Measurements from ENCODE around the gene RPS6KA2. TPM values are rescaled to one million over a fixed set of nuclear protein-coding genes. Genes with fewer than 3 reads are reported as not detected.

Gene RPS6KA2
- total RNA-seq, 1 donor from 2014 or later: 103 TPM

- DNase-seq (ENCODE audit: low spot score): no peak
- intact Hi-C loops (cut with DNase I): no loop called here
Measured at GRCh38 chr6:166565084-166565967, 61.7 kb downstream of the RPS6KA2 start.

- intact Hi-C loops (cut with DNase I): no loop called here
- DNase-seq (ENCODE audit: low spot score): no peak
Measured at GRCh38 chr6:166563805-166564204, 63.2 kb downstream of the RPS6KA2 start.

GRCh38 chr6:166563200-166563599 lies 63.9 kb downstream of the RPS6KA2 start:
- intact Hi-C loops (cut with DNase I): no loop called here
- DNase-seq (ENCODE audit: low spot score): no peak

- intact Hi-C loops (cut with DNase I): no loop called here
Measured at GRCh38 chr6:166562726-166563125, 64.3 kb downstream of the RPS6KA2 start.

GRCh38 chr6:166561771-166562359 lies 65.2 kb downstream of the RPS6KA2 start:
- intact Hi-C loops (cut with DNase I): no loop called here
- no peak for DNase-seq (ENCODE audit: low spot score)

More at GRCh38 chr6:166562726-166563125, 64.3 kb downstream of the RPS6KA2 start:
- no peak for DNase-seq (ENCODE audit: low spot score)

- DNase-seq (ENCODE audit: low spot score): no peak
- intact Hi-C loops (cut with DNase I): no loop called here
Measured at GRCh38 chr6:166560222-166560621, 66.8 kb downstream of the RPS6KA2 start.

- no peak for DNase-seq (ENCODE audit: low spot score)
Measured at GRCh38 chr6:166559662-166560061, 67.4 kb downstream of the RPS6KA2 start.

GRCh38 chr6:166559211-166559610 lies 67.8 kb downstream of the RPS6KA2 start:
- intact Hi-C loops (cut with DNase I): loop anchor here (5.0 kb wide), 1 partner anchor 133 kb away; no protein-coding TSS in a partner anchor
- no peak for DNase-seq (ENCODE audit: low spot score)

More at GRCh38 chr6:166559662-166560061, 67.4 kb downstream of the RPS6KA2 start:
- intact Hi-C loops (cut with DNase I): loop anchor here (5.0 kb wide), 1 partner anchor 133 kb away; no protein-coding TSS in a partner anchor

- intact Hi-C loops (cut with DNase I): loop anchor here (5.0 kb wide), 1 partner anchor 134 kb away; no protein-coding TSS in a partner anchor
- DNase-seq (ENCODE audit: low spot score): no peak
Measured at GRCh38 chr6:166558156-166559005, 68.7 kb downstream of the RPS6KA2 start.

GRCh38 chr6:166556863-166557322 lies 70.2 kb downstream of the RPS6KA2 start:
- intact Hi-C loops (cut with DNase I): loop anchor here (2.0 to 5.0 kb wide), 3 partner anchors 18 to 135 kb away; partner anchors contain the start of gene RPS6KA2
- DNase-seq (ENCODE audit: low spot score): peak; percentile 93

GRCh38 chr6:166556336-166556735 lies 70.7 kb downstream of the RPS6KA2 start:
- intact Hi-C loops (cut with DNase I): loop anchor here (2.0 to 5.0 kb wide), 3 partner anchors 18 to 136 kb away; partner anchors contain the start of gene RPS6KA2
- DNase-seq (ENCODE audit: low spot score): no peak

GRCh38 chr6:166555086-166555485 lies 72.0 kb downstream of the RPS6KA2 start:
- intact Hi-C loops (cut with DNase I): loop anchor here (5.0 kb wide), 1 partner anchor 137 kb away; no protein-coding TSS in a partner anchor
- DNase-seq (ENCODE audit: low spot score): no peak

- intact Hi-C loops (cut with DNase I): no loop called here
- peak; percentile 73 for DNase-seq (ENCODE audit: low spot score)
Measured at GRCh38 chr6:166554316-166554715, 72.7 kb downstream of the RPS6KA2 start.

GRCh38 chr6:166553563-166554271 lies 73.3 kb downstream of the RPS6KA2 start:
- intact Hi-C loops (cut with DNase I): no loop called here

GRCh38 chr6:166552600-166552999 lies 74.5 kb downstream of the RPS6KA2 start:
- DNase-seq (ENCODE audit: low spot score): peak; percentile 55
- intact Hi-C loops (cut with DNase I): no loop called here

More at GRCh38 chr6:166553563-166554271, 73.3 kb downstream of the RPS6KA2 start:
- peak; percentile 66 for DNase-seq (ENCODE audit: low spot score)

GRCh38 chr6:166551754-166552495 lies 75.1 kb downstream of the RPS6KA2 start:
- no peak for DNase-seq (ENCODE audit: low spot score)

GRCh38 chr6:166546653-166547052 lies 80.4 kb downstream of the RPS6KA2 start:
- intact Hi-C loops (cut with DNase I): no loop called here
- DNase-seq (ENCODE audit: low spot score): no peak

More at GRCh38 chr6:166551754-166552495, 75.1 kb downstream of the RPS6KA2 start:
- intact Hi-C loops (cut with DNase I): no loop called here
